ENCODE data around the gene SHISA6.

The SHISA6 gene

GRCh38 chr17:11363565-11364117 is 122.6 kb downstream of the SHISA6 start:
- no peaks in the 10 kb centered on the region for H3K9me3 ChIP-seq (ENCODE audit: low read length)
- no peak overlapping the region for H3K9ac ChIP-seq (ENCODE audit: low read length)
- peaks cover 12% of the 10 kb centered on the region for H3K4me1 ChIP-seq (ENCODE audit: insufficient read depth, low read length)
- no peak overlapping the region for H3K4me3 ChIP-seq (ENCODE audit: low read depth in 1 of 2, low read length in 2 of 2)
- no peaks in the 10 kb centered on the region for H3K27me3 ChIP-seq (ENCODE audit: control insufficient read depth in 1 of 2, insufficient read depth in 2 of 2, low read length in 2 of 2)
- H3K27ac ChIP-seq (ENCODE audit: low read depth, low read length), result no peak overlapping the region
- no peaks in the 10 kb centered on the region for H3K36me3 ChIP-seq (ENCODE audit: insufficient read depth, low read length)

GRCh38 chr17:11366272-11366850 is 125.3 kb downstream of the SHISA6 start:
- Histone ChIP-seq H3K9me3 (ENCODE audit: low read length) (no peaks in the 10 kb centered on the region), H3K9ac (ENCODE audit: low read length) (no peak overlapping the region), H3K36me3 (ENCODE audit: insufficient read depth, low read length) (no peaks in the 10 kb centered on the region), H3K4me3 (ENCODE audit: low read depth in 1 of 2, low read length in 2 of 2) (no peak overlapping the region), H3K27ac (ENCODE audit: low read depth, low read length) (no peak overlapping the region), H3K4me1 (ENCODE audit: insufficient read depth, low read length) (peaks cover 12% of the 10 kb centered on the region), H3K27me3 (ENCODE audit: control insufficient read depth in 1 of 2, insufficient read depth in 2 of 2, low read length in 2 of 2) (no peaks in the 10 kb centered on the region)

GRCh38 chr17:11369575-11369974 is 128.6 kb downstream of the SHISA6 start:
- Histone ChIP-seq H3K4me3 (ENCODE audit: low read depth in 1 of 2, low read length in 2 of 2) (no peak overlapping the region), H3K4me1 (ENCODE audit: insufficient read depth, low read length) (no peaks in the 10 kb centered on the region), H3K27ac (ENCODE audit: low read depth, low read length) (no peak overlapping the region), H3K9me3 (ENCODE audit: low read length) (no peaks in the 10 kb centered on the region), H3K27me3 (ENCODE audit: control insufficient read depth in 1 of 2, insufficient read depth in 2 of 2, low read length in 2 of 2) (no peaks in the 10 kb centered on the region), H3K9ac (ENCODE audit: low read length) (no peak overlapping the region), H3K36me3 (ENCODE audit: insufficient read depth, low read length) (no peaks in the 10 kb centered on the region)

GRCh38 chr17:11372692-11373091 is 131.7 kb downstream of the SHISA6 start:
- no peak overlapping the region for H3K9ac ChIP-seq (ENCODE audit: low read length)
- no peaks in the 10 kb centered on the region for H3K9me3 ChIP-seq (ENCODE audit: low read length)
- no peaks in the 10 kb centered on the region for H3K4me1 ChIP-seq (ENCODE audit: insufficient read depth, low read length)
- no peak overlapping the region for H3K27ac ChIP-seq (ENCODE audit: low read depth, low read length)
- H3K27me3 ChIP-seq (ENCODE audit: control insufficient read depth in 1 of 2, insufficient read depth in 2 of 2, low read length in 2 of 2), result no peaks in the 10 kb centered on the region
- no peak overlapping the region for H3K4me3 ChIP-seq (ENCODE audit: low read depth in 1 of 2, low read length in 2 of 2)
- H3K36me3 ChIP-seq (ENCODE audit: insufficient read depth, low read length), result no peaks in the 10 kb centered on the region

GRCh38 chr17:11378506-11378905 is 137.5 kb downstream of the SHISA6 start:
- Histone ChIP-seq H3K4me1 (ENCODE audit: insufficient read depth, low read length) (no peaks in the 10 kb centered on the region), H3K27me3 (ENCODE audit: control insufficient read depth in 1 of 2, insufficient read depth in 2 of 2, low read length in 2 of 2) (no peaks in the 10 kb centered on the region), H3K27ac (ENCODE audit: low read depth, low read length) (no peak overlapping the region), H3K4me3 (ENCODE audit: low read depth in 1 of 2, low read length in 2 of 2) (no peak overlapping the region), H3K9ac (ENCODE audit: low read length) (no peak overlapping the region), H3K9me3 (ENCODE audit: low read length) (no peaks in the 10 kb centered on the region), H3K36me3 (ENCODE audit: insufficient read depth, low read length) (no peaks in the 10 kb centered on the region)

- H3K4me3 ChIP-seq (ENCODE audit: low read depth in 1 of 2, low read length in 2 of 2), result no peak overlapping the region
- no peak overlapping the region for H3K9ac ChIP-seq (ENCODE audit: low read length)
- H3K27me3 ChIP-seq (ENCODE audit: control insufficient read depth in 1 of 2, insufficient read depth in 2 of 2, low read length in 2 of 2), result no peaks in the 10 kb centered on the region
- H3K27ac ChIP-seq (ENCODE audit: low read depth, low read length), result no peak overlapping the region
- no peaks in the 10 kb centered on the region for H3K9me3 ChIP-seq (ENCODE audit: low read length)
- no peaks in the 10 kb centered on the region for H3K36me3 ChIP-seq (ENCODE audit: insufficient read depth, low read length)
- no peaks in the 10 kb centered on the region for H3K4me1 ChIP-seq (ENCODE audit: insufficient read depth, low read length)
Observed at GRCh38 chr17:11380761-11381160, 139.7 kb downstream of the SHISA6 start.

- no peaks in the 10 kb centered on the region for H3K27me3 ChIP-seq (ENCODE audit: control insufficient read depth in 1 of 2, insufficient read depth in 2 of 2, low read length in 2 of 2)
- no peak overlapping the region for H3K9ac ChIP-seq (ENCODE audit: low read length)
- no peak overlapping the region for H3K4me3 ChIP-seq (ENCODE audit: low read depth in 1 of 2, low read length in 2 of 2)
- H3K27ac ChIP-seq (ENCODE audit: low read depth, low read length), result no peak overlapping the region
- H3K36me3 ChIP-seq (ENCODE audit: insufficient read depth, low read length), result no peaks in the 10 kb centered on the region
- H3K9me3 ChIP-seq (ENCODE audit: low read length), result no peaks in the 10 kb centered on the region
- no peaks in the 10 kb centered on the region for H3K4me1 ChIP-seq (ENCODE audit: insufficient read depth, low read length)
Observed at GRCh38 chr17:11383157-11383556, 142.1 kb downstream of the SHISA6 start.

GRCh38 chr17:11384131-11384530 is 143.1 kb downstream of the SHISA6 start:
- Histone ChIP-seq H3K4me1 (ENCODE audit: insufficient read depth, low read length) (no peaks in the 10 kb centered on the region), H3K9ac (ENCODE audit: low read length) (no peak overlapping the region), H3K9me3 (ENCODE audit: low read length) (no peaks in the 10 kb centered on the region), H3K27me3 (ENCODE audit: control insufficient read depth in 1 of 2, insufficient read depth in 2 of 2, low read length in 2 of 2) (no peaks in the 10 kb centered on the region), H3K4me3 (ENCODE audit: low read depth in 1 of 2, low read length in 2 of 2) (no peak overlapping the region), H3K36me3 (ENCODE audit: insufficient read depth, low read length) (no peaks in the 10 kb centered on the region), H3K27ac (ENCODE audit: low read depth, low read length) (no peak overlapping the region)

- H3K9me3 ChIP-seq (ENCODE audit: low read length), result no peaks in the 10 kb centered on the region
- H3K4me3 ChIP-seq (ENCODE audit: low read depth in 1 of 2, low read length in 2 of 2), result no peak overlapping the region
- no peak overlapping the region for H3K9ac ChIP-seq (ENCODE audit: low read length)
- H3K27me3 ChIP-seq (ENCODE audit: control insufficient read depth in 1 of 2, insufficient read depth in 2 of 2, low read length in 2 of 2), result no peaks in the 10 kb centered on the region
- no peak overlapping the region for H3K27ac ChIP-seq (ENCODE audit: low read depth, low read length)
- no peaks in the 10 kb centered on the region for H3K4me1 ChIP-seq (ENCODE audit: insufficient read depth, low read length)
- no peaks in the 10 kb centered on the region for H3K36me3 ChIP-seq (ENCODE audit: insufficient read depth, low read length)
Observed at GRCh38 chr17:11387610-11388009, 146.6 kb downstream of the SHISA6 start.

- Histone ChIP-seq H3K4me1 (ENCODE audit: insufficient read depth, low read length) (no peaks in the 10 kb centered on the region), H3K9ac (ENCODE audit: low read length) (no peak overlapping the region), H3K4me3 (ENCODE audit: low read depth in 1 of 2, low read length in 2 of 2) (no peak overlapping the region), H3K36me3 (ENCODE audit: insufficient read depth, low read length) (no peaks in the 10 kb centered on the region), H3K9me3 (ENCODE audit: low read length) (no peaks in the 10 kb centered on the region), H3K27ac (ENCODE audit: low read depth, low read length) (no peak overlapping the region), H3K27me3 (ENCODE audit: control insufficient read depth in 1 of 2, insufficient read depth in 2 of 2, low read length in 2 of 2) (no peaks in the 10 kb centered on the region)
Observed at GRCh38 chr17:11388054-11388453, 147.0 kb downstream of the SHISA6 start.

GRCh38 chr17:11389583-11389982 is 148.6 kb downstream of the SHISA6 start:
- Histone ChIP-seq H3K36me3 (ENCODE audit: insufficient read depth, low read length) (no peaks in the 10 kb centered on the region), H3K27ac (ENCODE audit: low read depth, low read length) (no peak overlapping the region), H3K9me3 (ENCODE audit: low read length) (no peaks in the 10 kb centered on the region), H3K4me1 (ENCODE audit: insufficient read depth, low read length) (no peaks in the 10 kb centered on the region), H3K27me3 (ENCODE audit: control insufficient read depth in 1 of 2, insufficient read depth in 2 of 2, low read length in 2 of 2) (no peaks in the 10 kb centered on the region), H3K4me3 (ENCODE audit: low read depth in 1 of 2, low read length in 2 of 2) (no peak overlapping the region), H3K9ac (ENCODE audit: low read length) (no peak overlapping the region)

GRCh38 chr17:11391134-11391533 is 150.1 kb downstream of the SHISA6 start:
- Histone ChIP-seq H3K36me3 (ENCODE audit: insufficient read depth, low read length) (no peaks in the 10 kb centered on the region), H3K27ac (ENCODE audit: low read depth, low read length) (no peak overlapping the region), H3K4me1 (ENCODE audit: insufficient read depth, low read length) (no peaks in the 10 kb centered on the region), H3K4me3 (ENCODE audit: low read depth in 1 of 2, low read length in 2 of 2) (no peak overlapping the region), H3K9me3 (ENCODE audit: low read length) (no peaks in the 10 kb centered on the region), H3K27me3 (ENCODE audit: control insufficient read depth in 1 of 2, insufficient read depth in 2 of 2, low read length in 2 of 2) (no peaks in the 10 kb centered on the region), H3K9ac (ENCODE audit: low read length) (no peak overlapping the region)

Data from muscle layer of colon (tissue), 2 donors.